Neural crest cell (in vitro differentiated cells): ENCODE results near the gene TMED7. TPM values are rescaled to one million over a fixed set of nuclear protein-coding genes. Genes with fewer than 3 reads are reported as not detected.
A peak's percentile ranks its signal among the peaks of the same experiment; 100 is the strongest.

Source experiments
- DNase-seq: peaks from one replicate; pipeline ENCODE4 v3.0.0; 2021; ENCODE audit warnings: low read depth, mixed read lengths, low spot score
- H3K27ac Mint-ChIP-seq: one replicate; pipeline ENCODE4 v1.8.0; 2021; ENCODE audit warnings: mild to moderate bottlenecking, mixed read lengths; ENCODE audit not compliant: unreplicated experiment
- H3K27me3 Mint-ChIP-seq: 2 replicates; pipeline ENCODE4 v1.8.0; 2021; ENCODE audit warnings: low read depth, mild to moderate bottlenecking, mixed read lengths
- H3K36me3 Mint-ChIP-seq: 2 replicates; pipeline ENCODE4 v1.8.0; 2021; ENCODE audit warnings: low read depth, mild to moderate bottlenecking, mixed read lengths
- H3K4me1 Mint-ChIP-seq: 2 replicates; pipeline ENCODE4 v1.8.0; 2021; ENCODE audit warnings: mixed read lengths
- H3K4me3 Mint-ChIP-seq: one replicate; pipeline ENCODE4 v1.8.0; 2021; ENCODE audit warnings: mild to moderate bottlenecking, mixed read lengths
- H3K9me3 Mint-ChIP-seq: 2 replicates; pipeline ENCODE4 v1.8.0; 2021; ENCODE audit warnings: mixed read lengths
- total RNA-seq: library from RNA; stranded (reverse); gene quantifications from 2 replicates; pipeline ENCODE4 v1.2.1, GENCODE V29; 2021
- TF ChIP-seq, protein P1 (sequence below): fragments of 200-600 bp; sonication (generic); conservative IDR thresholded peaks from 2 replicates; pipeline ENCODE4 v1.5.0; 2021; ENCODE audit warnings: antibody characterized with exemption, mild to moderate bottlenecking

TMED7 gene
- total RNA-seq, 1 donor from 2014 or later, result 56.5 TPM

GRCh38 chr5:115594128-115595047 is 31.4 kb downstream of the TMED7 start:
- H3K36me3 Mint-ChIP-seq, result no peaks in the 10 kb centered on the region
- TF ChIP-seq, protein P1, sequence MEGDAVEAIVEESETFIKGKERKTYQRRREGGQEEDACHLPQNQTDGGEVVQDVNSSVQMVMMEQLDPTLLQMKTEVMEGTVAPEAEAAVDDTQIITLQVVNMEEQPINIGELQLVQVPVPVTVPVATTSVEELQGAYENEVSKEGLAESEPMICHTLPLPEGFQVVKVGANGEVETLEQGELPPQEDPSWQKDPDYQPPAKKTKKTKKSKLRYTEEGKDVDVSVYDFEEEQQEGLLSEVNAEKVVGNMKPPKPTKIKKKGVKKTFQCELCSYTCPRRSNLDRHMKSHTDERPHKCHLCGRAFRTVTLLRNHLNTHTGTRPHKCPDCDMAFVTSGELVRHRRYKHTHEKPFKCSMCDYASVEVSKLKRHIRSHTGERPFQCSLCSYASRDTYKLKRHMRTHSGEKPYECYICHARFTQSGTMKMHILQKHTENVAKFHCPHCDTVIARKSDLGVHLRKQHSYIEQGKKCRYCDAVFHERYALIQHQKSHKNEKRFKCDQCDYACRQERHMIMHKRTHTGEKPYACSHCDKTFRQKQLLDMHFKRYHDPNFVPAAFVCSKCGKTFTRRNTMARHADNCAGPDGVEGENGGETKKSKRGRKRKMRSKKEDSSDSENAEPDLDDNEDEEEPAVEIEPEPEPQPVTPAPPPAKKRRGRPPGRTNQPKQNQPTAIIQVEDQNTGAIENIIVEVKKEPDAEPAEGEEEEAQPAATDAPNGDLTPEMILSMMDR, result no peak
- no peak for DNase-seq
- H3K27me3 Mint-ChIP-seq, result no peaks in the 10 kb centered on the region
- H3K9me3 Mint-ChIP-seq, result no peaks in the 10 kb centered on the region
- no peak overlapping the region for H3K4me3 Mint-ChIP-seq
- peaks cover under 1% of the 10 kb centered on the region for H3K4me1 Mint-ChIP-seq
- no peak overlapping the region for H3K27ac Mint-ChIP-seq

DNA sequence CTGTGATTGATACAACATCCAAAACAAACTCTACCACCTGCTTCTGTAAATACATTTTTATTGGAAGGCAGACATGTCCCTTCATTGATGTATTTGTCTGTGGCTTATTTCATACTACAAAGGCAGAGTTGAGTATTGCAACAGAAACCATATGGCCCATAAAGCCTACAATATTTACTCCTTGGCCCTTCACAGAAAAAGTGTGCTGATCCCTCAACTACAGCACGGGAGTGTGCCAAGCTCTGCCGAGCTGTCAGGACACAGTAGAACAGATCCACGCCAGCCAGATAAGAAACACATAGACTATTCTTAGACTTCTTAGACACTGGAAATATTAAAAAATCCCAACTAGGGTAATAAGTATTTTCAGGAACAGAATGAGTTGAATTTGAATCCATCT is 36.8 kb downstream of the TMED7 start:
- no peak for DNase-seq
- Mint-ChIP-seq H3K4me1 (no peaks in the 10 kb centered on the region), H3K4me3 (no peak overlapping the region), H3K9me3 (no peaks in the 10 kb centered on the region), H3K27me3 (no peaks in the 10 kb centered on the region), H3K36me3 (no peaks in the 10 kb centered on the region), H3K27ac (no peak overlapping the region)
- TF ChIP-seq, protein P1, result no peak

DNA sequence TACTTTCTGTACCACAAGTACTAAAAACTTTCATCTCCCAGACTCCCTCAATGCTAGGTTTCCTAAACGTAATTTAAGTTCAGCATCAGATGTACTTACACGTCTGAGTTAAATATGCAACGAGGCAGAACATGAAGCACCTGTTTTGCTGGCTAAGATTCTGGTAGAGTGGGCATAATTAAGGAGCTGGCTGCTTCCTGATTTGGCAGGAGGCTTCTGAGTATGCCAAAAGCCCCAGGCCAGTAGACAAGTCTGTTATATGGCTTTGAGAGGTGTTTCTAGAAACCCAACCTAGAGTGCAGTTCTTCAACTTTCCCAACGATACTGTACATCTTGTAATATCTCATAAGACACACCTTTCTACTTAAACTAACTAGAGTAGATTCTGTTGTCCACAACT is 37.2 kb downstream of the TMED7 start:
- no peaks in the 10 kb centered on the region for H3K9me3 Mint-ChIP-seq
- no peak overlapping the region for H3K4me3 Mint-ChIP-seq
- no peak overlapping the region for H3K27ac Mint-ChIP-seq
- no peaks in the 10 kb centered on the region for H3K27me3 Mint-ChIP-seq
- no peak for DNase-seq
- H3K36me3 Mint-ChIP-seq, result no peaks in the 10 kb centered on the region
- H3K4me1 Mint-ChIP-seq, result no peaks in the 10 kb centered on the region
- TF ChIP-seq, protein P1, result no peak

DNA sequence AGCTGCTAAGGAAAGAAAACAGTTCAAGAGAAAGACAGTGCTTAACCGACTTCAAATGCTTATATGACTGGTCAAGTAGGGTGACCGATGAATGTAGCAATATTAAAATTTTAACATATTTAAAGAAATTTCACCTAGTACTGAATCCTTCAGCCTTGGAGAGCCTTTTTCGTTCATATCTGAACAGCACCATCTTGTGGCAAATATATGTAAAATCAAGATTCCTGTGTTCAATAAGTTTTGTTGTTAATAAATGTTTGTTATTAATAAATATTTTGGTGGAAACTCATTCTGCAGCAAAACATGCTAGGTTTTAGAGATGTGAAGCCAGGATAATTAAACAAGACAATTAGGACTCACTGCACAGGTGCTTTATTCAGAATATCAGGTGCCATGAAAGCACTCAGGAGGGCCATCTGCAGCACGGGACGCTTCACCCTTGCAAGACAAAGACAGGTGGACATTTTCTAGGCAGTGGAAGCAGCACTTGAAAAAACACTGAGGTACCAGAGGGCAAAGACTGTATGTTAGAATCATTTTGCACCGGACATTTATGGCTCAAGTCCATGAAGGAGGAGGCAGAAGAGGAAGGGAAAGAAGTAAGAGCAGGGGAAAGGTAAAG is 39.2 kb downstream of the TMED7 start:
- H3K27me3 Mint-ChIP-seq, result no peaks in the 10 kb centered on the region
- no peaks in the 10 kb centered on the region for H3K36me3 Mint-ChIP-seq
- no peaks in the 10 kb centered on the region for H3K4me1 Mint-ChIP-seq
- H3K27ac Mint-ChIP-seq, result no peak overlapping the region
- no peak for DNase-seq
- no peak overlapping the region for H3K4me3 Mint-ChIP-seq
- TF ChIP-seq, protein P1, result peak; percentile 77
- no peaks in the 10 kb centered on the region for H3K9me3 Mint-ChIP-seq

DNA sequence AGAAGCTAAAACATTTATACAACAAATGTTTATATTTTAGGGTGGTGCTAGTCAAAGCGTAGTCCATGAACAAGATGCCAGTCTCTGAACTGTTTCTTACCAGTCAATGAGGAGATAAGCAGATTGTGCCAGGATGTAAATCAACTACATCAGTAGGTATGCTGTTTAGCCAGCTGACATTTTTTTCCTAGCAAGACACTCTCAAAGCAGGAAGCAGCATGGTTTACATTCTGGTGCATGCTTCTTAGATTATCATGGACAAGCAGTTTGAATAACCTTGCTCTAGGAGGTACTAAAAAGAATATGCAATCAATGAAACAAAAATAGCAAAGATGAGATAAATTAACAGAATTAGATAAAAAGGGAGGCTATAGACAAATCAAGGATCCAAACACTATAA is 40.6 kb downstream of the TMED7 start:
- Mint-ChIP-seq H3K36me3 (no peaks in the 10 kb centered on the region), H3K4me1 (no peaks in the 10 kb centered on the region), H3K4me3 (no peak overlapping the region), H3K27me3 (no peaks in the 10 kb centered on the region), H3K9me3 (no peaks in the 10 kb centered on the region), H3K27ac (no peak overlapping the region)
- TF ChIP-seq, protein P1, result no peak
- DNase-seq, result no peak
